ENCODE data around the gene MDP1.
A peak's percentile ranks its signal among the peaks of the same experiment; 100 is the strongest.

Gene MDP1

GRCh38 chr14:24215495-24216344 lies at the start of gene MDP1:
Gene MDP1, minus strand, starts transcription at chr14:24216066. Its CDS starts 111 bp downstream, at chr14:24215955.
- DNase-seq = peak; percentile 96

GRCh38 chr14:24264298-24264697 lies 48.4 kb upstream of the MDP1 start:
- DNase-seq = no peak

- DNase-seq = no peak
These were observed 48.0 kb upstream of the MDP1 start for GRCh38 chr14:24263848-24264247.

- no peak for DNase-seq
These were observed 47.2 kb upstream of the MDP1 start, which contains the start of gene TGM1 for GRCh38 chr14:24262821-24263733. Gene TGM1, minus strand, starts transcription at chr14:24263177. Its CDS starts 825 bp downstream, at chr14:24262352.

GRCh38 chr14:24261969-24262327 lies 46.1 kb upstream of the MDP1 start:
- DNase-seq = no peak

GRCh38 chr14:24261256-24261968 lies 45.5 kb upstream of the MDP1 start:
- no peak for DNase-seq

GRCh38 chr14:24260780-24261157 lies 44.9 kb upstream of the MDP1 start:
- DNase-seq = no peak

GRCh38 chr14:24260026-24260779 lies 44.3 kb upstream of the MDP1 start:
- no peak for DNase-seq

GRCh38 chr14:24259282-24260025 lies 43.6 kb upstream of the MDP1 start:
- peak; percentile 72 for DNase-seq

GRCh38 chr14:24258548-24259265 lies 42.8 kb upstream of the MDP1 start:
- DNase-seq = no peak

GRCh38 chr14:24258119-24258518 lies 42.3 kb upstream of the MDP1 start:
- no peak for DNase-seq

GRCh38 chr14:24256960-24257359 lies 41.1 kb upstream of the MDP1 start:
- no peak for DNase-seq

GRCh38 chr14:24255931-24256711 lies 40.3 kb upstream of the MDP1 start:
- no peak for DNase-seq

- no peak for DNase-seq
These were observed 39.6 kb upstream of the MDP1 start for GRCh38 chr14:24255438-24255837.

GRCh38 chr14:24254630-24255392 lies 38.9 kb upstream of the MDP1 start:
- no peak for DNase-seq

GRCh38 chr14:24253936-24254335 lies 38.1 kb upstream of the MDP1 start:
- no peak for DNase-seq

GRCh38 chr14:24252289-24253124 lies 36.6 kb upstream of the MDP1 start:
- no peak for DNase-seq

GRCh38 chr14:24251880-24252288 lies 36.0 kb upstream of the MDP1 start:
- no peak for DNase-seq

Data from eye (tissue), 1 donor.